NCI-H1048 (cell line): Measurements from ENCODE around the gene ARHGEF4.

Experiments used
- DNase-seq: peaks from one replicate; lab custom pipeline; 2025; lab: John Stamatoyannopoulos, UW

ARHGEF4 gene

DNA sequence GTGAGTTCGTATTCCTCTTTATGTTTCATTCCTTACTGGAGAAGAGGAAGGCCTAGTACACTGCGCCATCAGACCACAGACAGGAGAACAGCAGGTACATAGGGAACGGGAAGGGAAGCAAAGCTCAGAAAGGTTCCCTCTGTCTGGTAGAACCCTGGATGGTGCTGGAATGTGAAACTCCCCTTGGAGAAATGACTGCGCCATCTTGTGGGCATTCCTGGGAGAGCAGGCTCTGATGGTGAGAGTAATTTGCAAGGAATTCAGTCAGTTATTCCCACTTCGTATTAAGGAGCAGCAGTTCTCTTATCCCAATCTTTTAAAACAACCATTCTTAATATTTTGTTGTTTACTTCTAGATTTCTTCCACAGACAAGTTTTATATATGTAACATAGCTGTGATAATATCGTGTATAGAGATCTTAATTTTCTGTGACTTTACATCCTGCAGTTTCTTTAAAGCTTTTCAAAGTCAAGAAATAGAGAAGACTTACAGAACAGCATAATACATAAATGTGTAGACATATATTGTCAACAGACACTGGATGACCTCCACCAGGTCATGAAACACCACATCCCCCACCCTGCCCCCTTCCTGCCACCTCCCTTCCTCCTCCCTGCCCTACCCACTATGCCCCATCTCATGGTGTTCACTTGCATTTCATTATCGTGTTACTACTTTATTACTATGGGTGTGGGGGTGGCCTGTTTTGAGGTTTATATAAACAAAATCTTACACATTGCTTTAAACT is 83.9 kb downstream of the ARHGEF4 start:
- DNase-seq, result no peak

DNA sequence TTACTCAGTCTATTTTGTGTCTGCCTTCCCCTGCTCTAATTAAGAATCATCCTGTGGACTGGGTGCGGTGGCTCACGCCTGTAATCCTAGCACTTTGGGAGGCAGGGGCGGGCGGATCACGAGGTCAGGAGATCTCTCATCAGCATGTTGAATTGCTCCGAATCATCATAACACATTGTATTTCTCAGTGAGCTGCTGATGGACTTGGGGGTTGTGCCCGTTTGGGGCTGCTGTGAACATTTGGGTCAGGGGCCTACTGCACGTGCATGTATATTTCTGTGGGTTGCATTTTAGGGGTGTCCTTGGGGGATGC is 84.4 kb downstream of the ARHGEF4 start:
- DNase-seq, result no peak

DNA sequence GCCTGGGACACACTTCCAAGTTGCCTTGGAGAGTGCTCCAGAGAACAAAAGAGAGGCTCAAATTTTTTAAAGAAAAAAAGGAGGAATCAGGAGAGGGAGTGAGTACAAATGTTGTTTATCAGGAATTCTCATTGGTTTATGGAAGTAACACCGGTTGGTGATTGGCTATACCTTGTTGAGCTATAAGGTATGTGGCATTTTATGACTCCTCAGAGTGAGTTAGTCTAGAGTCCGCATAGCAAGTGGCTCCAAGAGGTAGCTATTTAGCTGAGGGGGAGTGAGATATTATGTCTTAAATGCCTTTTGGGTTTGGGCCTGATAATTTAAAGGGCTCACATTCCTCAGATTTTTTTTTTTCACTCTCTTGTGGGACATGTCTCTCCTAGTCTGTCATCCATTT is 85.7 kb downstream of the ARHGEF4 start:
- DNase-seq, result no peak

DNA sequence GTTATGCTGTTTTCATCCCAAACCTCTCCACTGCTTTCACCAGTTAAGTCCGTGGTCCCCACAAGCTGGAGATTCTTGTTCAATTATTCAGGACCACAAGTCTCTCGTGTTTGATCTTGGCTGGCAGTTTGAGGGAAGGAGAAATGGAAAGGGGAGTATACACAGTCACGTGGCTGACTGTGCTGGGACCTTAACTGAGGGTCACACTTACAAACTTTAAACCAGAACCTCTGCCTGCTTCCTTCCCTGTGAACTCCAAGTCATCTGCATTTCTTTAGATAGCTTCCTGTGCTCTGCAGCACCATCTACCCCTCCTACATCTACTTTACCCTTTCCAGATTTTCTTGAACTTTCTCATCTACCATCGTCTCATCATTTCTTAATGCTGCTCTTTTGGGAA is 91.7 kb downstream of the ARHGEF4 start:
- no peak for DNase-seq

DNA sequence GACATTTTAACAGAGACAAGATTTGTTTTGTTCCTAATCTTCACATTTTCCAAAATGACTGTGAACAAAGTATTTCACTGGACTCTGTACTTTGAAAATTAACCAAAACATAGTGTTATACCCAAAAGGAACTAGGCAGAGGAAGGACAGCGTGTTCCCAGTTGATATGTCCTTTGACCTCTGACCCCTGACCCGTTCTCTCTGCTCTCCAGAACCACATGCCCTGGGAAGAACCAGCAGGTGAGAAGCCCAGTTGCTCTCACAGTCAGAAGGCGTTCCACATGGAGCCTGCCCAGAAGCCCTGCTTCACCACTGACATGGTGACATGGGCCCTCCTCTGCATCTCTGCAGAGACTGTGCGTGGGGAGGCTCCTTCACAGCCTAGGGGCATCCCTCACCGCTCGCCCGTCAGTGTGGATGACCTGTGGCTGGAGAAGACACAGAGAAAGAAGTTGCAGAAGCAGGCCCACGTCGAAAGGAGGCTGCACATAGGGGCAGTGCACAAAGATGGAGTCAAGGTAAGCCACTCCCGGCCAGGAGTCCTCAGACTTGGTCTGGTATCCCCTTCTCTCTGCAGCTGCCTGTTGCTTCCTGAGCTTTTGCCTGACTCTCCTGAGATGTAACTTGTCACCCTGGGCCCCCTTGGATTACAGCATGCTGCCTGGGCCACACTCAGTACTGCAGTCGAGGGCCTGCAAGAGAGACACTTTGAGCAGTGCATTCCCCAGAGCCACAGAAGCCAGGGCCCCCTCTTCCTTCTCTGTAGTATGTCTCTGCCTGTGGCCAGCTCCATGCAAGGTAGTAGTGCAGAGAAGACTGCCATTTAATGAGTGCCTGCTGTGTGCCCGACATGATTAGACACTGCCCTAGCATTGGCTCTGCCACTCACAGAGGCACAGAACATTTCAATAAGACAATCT is 94.3 kb downstream of the ARHGEF4 start:
- DNase-seq, result no peak

DNA sequence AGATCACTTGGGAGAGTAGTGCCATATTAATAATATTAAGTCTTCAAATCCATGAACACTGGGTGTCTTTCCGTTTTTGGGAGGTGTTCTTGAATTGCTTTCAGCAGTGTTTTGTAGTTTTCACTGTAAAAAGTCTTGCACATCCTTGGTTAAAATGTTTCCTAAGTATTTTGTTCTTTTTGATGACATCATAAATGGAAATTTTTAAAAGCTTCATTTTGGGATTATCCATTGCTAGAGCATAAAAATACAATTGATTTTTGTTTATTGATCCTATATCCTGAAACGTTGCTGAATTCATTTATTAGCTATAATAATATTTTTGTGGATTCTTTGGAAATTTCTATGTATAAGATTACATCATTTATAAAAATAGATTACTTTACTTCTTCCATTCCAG is 96.8 kb downstream of the ARHGEF4 start:
- no peak for DNase-seq

DNA sequence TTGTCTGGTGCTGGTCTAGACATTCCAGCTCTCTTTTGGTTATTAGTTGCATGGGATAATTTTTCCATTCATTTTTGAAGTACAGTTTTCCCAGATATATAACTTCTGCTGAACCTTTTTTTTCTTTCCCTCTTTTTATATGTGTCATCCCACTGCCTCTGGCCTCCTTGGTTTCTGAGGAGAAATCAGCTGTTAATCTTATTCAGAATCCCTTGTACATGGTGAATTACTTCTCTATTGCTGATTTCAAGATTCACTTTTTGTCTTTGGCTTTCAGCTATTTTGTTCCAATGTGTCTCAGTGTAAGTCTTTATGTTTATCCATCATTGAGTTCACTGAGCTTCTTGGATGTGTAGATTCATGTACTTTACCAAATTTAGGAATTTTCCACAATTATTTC is 99.7 kb downstream of the ARHGEF4 start:
- no peak for DNase-seq

DNA sequence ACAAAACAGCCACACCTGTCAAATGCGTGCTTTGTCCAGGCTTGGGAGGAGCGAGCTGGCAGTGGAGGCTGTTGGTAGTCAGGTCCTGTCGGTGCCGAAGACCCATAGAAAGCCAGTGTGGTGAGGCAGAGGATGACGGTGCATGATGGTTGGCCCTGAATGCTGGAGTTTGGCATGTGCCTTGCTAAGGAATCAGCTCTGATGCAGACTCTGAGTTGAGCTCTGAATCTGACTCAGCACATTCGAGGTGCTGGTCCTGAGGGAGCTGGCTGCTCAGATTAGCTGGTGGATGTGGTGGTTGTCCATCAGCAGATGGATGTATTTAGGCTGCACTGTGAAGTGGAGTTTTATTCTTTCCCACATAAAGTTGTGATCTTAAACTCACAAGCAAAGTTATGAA is 111.3 kb downstream of the ARHGEF4 start:
- DNase-seq, result no peak

DNA sequence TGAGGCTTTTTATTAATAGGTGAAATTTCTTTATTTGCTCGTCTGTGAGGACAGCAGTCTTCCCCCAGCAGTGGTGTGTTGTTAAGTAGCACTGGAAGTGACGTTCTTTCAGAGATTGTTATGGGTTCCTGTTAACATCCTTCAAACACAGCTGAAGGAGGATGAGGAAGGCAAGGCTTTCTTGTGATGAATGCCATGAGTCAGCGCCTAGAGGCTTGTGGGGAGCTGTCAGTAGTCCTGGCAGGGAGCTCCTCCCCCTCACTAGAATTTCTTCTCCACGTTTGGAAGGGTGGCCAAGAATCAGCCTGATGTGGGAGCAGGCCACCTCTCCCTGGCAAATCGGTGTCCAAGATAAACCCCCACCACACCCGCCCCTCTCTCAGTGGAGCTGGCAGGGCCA is 113.2 kb downstream of the ARHGEF4 start:
- no peak for DNase-seq

DNA sequence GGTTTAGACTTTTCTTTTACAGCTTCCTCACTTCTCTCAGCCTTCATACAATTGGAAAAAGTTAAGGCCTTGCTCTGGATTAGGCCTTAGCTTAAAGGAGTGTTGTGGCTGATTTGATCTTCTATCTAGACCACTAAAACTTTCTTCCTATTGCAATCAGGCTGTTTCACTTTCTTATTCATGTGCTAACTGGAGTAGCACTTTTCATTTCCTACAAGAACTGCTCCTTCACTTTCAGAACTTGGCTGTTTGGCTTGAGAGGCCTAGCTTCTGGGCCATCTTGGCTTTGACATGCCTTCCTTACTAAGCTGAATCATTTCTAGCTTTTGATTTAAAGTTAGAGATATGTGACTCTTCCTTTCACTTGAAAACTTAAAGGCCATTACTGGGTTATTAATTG is 114.3 kb downstream of the ARHGEF4 start:
- no peak for DNase-seq

DNA sequence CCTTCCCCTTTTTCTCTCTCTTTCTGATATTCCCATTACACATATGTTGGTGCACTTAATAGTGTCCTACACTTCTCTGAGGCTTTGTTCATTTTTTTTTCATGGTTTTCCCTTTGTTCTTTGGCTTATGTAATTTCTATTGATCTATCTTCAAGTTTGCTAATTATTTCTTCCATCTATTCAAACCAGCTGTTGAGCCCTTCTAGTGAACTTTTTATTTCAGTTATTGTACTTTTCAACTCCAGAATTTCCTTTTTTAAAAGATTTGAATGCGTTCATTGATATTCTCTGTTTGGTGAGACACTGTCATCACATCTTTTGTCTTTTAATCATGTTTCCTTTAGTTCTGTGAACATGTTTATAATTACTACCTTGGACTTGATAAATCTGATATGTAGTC is 118.2 kb downstream of the ARHGEF4 start:
- DNase-seq, result no peak

DNA sequence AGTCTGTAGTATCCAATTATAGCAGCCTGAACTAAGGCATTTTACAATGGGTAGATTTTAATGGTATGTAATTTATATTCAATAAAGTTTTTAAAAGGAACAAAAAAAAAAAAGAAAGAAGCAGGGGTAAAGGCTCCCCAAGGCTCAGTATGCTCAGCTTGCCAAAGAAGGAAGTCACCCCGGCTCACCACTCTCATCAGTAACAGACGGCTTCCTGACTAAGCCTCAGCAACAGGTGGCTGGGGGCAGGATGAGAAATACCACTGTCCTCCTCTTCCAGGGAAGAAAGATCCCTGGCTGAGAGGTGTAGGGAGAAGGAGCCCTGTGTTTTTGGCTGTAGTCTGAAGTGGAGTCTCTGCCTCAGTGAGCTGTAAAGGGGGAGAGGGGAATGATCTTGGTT is 121.2 kb downstream of the ARHGEF4 start:
- no peak for DNase-seq

DNA sequence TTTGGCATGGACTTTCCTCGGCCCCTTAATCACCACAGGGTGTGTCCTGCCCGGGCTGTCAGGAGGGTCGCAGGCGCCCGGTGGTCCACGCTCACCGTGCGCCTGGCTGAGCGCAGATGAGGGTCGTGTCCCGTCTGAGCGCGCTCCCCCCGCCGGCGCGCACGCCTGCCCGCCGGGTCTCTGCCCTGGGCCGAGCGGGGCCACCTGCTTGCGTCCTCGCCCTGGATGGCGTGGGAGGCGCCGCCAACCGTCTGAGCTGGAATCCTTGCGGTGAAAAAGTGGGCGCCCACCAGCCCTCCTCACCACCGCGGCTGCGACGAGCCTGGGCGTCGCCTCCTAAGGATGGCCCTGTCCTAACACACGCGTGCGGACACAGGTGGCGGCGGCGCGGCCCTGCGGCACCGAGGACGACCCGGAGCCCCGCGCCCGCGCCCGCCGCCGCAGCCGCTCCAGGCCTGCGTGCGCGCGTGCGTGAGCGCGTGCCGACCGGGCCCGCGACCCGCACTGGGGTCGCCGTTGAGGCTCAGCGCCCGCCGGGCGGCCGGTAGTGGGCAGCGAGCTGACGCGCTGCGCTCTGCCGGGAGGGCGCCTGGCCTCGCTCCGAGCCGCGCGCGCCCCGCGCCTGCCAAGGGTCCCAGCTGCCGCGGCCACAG is 126.6 kb downstream of the ARHGEF4 start:
- DNase-seq, result no peak

DNA sequence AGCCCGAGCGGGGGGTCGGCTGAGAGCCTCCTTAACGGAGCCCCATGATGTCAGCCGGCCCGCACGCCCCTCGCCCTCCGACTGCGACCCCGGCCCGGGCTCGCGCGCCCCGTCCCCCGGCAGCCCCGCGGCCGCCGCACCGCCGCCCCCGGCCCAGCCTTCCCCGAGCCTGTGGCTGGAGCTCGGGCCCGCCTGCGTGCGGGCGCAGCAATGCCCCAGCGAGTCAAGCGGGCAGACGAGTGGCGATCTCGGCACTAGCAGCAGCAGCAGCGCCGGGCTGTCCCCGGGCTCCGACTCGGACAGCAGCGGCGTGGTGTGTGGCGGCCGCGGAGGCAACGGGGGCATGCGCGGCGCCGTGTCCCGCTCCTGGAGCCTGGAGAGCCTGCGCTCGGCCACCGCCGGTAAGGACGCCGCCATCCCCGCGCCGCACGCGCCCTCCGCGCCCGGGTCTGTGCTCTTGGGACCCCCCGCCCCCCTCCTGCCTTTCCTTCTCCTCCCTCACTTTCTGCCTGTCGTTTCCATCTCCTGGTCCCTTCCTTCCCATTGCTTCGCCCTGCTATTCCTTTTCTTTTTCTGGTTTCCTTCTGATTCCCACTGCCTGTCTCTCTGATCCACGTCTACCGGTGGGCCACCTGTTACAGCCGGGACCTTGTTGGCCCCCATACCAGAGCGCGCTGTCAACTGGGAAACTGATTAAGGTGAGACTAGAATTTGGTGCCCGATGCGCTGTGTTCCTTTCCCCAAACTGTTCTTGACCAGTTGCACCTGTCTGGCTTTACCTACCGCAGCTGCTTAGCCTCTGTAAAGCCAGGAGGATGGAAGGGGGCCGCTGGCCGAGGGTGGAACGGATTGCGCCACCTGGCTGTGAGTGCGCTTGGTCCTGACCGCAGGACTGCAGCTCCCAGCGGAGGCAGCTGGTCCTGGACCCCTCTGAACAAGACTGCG is 127.4 kb downstream of the ARHGEF4 start:
- DNase-seq, result no peak

DNA sequence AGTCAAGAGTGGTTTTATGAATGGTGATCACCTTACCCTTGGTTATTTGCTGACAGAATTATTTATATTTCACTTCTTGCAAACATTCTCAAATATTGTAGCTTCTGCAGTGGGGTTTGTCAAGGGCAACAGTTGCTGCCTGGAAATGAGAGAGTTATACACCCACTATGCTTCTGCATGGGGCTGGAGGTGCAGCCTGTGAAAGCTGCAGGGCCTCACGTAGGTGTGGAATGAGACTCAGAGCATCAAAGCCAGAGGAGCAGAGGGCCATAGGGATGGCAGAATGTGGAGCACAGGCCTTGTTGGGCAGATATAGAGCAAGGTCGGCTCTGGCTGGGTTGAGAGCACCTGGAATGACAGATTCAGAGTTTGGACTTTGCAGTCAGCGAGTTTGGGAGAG is 128.2 kb downstream of the ARHGEF4 start:
- no peak for DNase-seq

DNA sequence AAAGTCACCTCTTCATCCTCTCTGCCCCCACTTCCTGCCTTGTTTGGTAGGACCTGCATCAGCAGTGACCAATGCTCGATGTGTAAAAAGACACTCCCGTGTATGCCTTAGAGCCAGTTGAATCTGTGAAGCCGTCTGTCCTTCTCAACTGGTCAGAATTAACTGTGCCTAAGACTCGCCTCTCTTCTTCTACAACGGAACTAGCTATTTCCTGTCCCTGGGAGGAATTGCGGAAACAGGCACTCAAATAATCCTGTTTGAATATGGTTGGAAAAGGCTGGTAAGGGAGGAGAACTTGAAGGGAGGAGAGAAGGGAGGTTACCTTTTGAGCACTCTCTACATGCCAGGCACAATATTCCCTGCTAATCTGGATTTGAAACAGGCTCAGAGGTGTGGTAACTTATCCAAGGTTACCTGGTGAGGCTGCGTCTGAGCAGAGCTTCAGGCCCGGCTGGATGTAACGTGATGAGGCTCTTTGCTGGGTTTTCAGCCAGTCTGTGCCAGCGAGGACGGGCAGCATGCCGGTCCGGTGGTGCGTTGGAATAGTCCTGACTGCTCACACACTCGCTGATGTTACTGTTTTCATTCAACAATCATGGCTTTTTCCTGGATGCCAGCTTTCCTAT is 129.5 kb downstream of the ARHGEF4 start:
- no peak for DNase-seq

DNA sequence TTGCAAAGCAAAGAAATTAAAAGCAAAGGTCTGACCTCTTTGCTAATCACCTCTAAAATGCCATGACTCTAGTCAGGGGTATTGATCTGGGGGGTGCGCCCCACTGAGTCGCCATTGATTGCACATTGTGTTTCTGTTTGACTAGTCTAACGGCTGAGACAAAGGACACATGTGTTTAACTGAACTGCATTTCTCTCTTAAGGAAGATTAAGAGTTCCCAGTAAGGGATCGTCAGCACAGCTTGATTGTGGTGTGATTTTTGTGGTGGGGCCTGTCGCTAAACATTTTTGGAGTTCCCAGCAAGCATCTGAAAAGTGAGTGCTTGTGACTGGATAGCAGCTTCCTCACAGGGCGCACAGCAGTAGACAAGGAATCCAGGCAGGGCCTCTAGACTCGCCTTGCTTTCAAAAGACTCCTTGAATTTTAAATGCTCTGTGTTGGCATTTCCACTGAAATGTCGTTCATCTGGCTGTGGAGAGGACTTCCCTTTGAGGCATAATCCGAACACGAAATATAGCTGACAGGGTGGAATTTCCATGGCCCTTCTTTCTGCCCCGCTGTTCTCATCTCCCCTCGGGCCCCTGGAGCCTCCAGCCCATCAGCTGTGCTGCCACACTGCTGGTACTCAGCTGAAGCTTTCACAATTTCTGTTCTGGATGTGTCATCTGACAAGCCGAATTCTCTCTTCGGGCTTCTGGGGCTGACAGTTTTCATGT is 130.2 kb downstream of the ARHGEF4 start:
- DNase-seq, result no peak

DNA sequence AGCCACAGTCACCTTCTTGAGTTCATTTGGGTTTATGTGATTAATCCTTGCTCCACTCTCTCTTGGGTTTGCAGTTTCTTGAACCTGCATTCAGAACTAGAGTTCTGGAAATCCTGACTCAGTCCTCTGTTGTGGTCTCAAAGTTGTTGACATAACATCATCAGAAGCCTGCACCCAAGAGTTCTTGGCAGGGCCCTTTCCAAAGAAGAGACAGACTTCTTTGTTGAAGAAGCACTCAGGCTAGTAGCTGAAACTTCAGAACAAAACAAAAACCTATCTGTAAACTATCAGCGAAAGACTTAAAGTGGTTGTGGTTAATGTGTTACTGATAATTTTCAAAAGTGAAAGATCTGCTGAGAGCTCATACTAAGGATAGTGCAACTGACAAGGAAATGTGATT is 135.7 kb downstream of the ARHGEF4 start:
- no peak for DNase-seq

DNA sequence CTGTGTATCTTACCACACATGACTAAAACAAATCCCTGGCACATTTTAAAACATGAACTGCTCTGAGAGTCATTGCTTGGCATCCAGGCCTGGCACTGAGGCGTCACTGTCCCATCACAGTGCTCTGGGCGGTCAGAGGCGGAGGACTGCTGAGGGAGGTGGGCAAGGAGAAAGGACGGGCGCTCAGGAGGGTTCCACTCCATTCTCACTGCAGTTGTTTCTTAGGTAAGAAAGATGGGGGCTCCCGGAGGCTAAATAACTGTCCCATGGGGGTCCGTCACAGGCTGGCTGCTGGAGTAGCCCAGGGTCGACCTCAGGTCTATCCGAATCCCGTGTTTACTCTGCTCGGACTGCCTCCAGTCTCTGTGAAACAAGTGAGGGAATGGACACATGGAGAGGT is 139.0 kb downstream of the ARHGEF4 start:
- no peak for DNase-seq

DNA sequence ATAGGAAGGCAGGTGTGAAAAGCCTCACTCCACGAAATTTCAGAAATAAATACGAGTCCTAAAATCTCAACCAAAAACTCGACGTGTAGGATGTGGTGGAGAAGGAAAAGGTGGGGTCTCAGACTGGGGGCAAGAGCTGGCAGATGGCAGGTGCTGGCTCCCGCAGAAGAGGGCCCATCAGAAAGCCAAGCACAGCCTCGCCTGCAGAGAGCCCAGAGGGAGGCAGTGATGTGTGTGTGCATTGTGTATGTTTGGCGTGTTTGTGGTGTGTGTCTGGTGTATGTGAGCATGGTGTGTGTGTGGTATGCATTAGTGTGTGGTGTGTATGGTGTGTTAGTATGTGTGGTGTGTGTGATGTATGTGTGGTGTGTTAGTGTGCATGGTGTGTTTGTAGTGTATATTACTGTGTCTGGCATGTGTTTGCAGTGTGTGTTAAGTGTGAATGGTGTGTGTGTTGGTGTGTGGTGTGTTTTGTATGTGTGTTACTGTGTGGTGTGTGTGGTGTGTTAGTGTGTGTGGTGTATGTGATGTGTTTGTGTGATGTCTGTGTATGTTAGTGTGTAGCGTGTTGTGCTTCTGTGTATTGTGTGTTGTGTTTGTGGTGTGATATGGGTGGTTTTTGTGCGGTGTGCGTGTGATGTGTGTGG is 140.0 kb downstream of the ARHGEF4 start:
- DNase-seq, result no peak
